Cardiac fibroblast (primary cell): ENCODE measurements around the gene ASIC3.

Experiments used
- DNase-seq, 2 donors: peaks; one replicate each; pipeline versions ENCODE4 v3.0.0 to v3.0.0-alpha.2; 2010; ENCODE audit warnings: low read depth in 2 of 2
- H3K4me3 ChIP-seq, 2 donors: replicated peaks in 1 of 2; 1 replicate in 1 of 2; 2 replicates in 1 of 2; pipeline ENCODE4 v1.5.1; 2011; ENCODE audit warnings: low read depth in 2 of 2, low read length in 2 of 2, mild to moderate bottlenecking in 2 of 2, moderate library complexity in 1 of 2
- CTCF ChIP-seq: IDR thresholded peaks from one replicate; pipeline ENCODE4 v1.5.1; 2011; ENCODE audit warnings: low read depth, mild to moderate bottlenecking, low read length, inconsistent platforms

The ASIC3 gene

DNA sequence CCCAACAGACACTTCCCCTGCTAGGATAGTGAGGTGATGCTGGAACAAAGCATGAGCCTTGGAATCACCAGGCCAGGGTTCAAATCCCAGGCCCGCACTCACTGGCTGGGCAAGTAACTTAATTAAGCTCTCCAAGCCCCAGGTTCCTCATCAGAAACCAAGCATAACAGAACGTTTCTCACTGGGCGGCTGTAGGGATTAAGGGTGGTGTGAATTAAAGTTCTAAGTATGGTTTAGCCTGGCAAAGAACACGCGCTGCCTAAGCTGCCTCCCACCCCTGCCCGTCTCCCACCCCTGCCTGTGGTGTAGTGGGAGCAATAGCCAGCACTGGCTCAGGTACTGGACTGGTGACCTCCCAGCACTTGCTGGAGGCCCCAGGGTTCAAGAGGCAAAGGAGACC, 16.7 kb downstream of the ASIC3 start:
- DNase-seq = no peak
- no peak for TF ChIP-seq CTCF
- H3K4me3 ChIP-seq = no peak overlapping the region

- H3K4me3 ChIP-seq = no peak overlapping the region
- TF ChIP-seq CTCF = no peak
- no peak for DNase-seq
Measured at GRCh38 chr7:151065516-151065915, 17.2 kb downstream of the ASIC3 start.

DNA sequence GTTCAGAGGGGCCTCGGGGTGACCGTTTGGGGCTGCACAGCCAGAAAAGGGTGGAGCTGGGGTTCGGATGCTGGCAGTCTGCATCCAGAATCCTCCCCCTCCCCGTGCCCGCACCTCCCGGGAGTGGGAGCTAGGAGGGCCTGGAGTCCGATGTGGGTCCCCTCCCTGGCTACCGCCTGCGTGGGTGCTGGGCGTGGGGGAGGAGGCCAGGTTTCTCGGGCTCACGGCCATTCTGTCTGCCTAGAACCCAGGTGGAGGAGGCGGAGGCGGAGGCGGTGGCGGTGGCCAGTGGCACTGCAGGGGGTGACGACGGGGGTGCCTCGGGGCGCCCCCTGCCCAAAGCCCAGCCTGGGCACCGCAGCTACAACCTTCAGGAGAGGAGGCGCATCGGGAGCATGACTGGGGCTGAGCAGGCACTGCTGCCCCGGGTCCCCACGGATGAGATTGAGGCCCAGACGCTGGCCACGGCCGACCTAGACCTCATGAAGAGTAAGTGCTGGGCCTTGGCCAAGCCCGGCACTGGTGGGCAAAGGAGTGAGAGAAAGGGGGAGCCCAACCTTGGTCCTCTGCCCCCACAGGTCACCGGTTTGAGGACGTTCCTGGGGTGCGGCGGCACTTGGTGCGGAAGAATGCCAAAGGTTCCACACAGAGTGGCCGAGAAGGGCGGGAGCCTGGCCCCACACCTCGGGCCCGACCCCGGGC, 18.1 kb downstream of the ASIC3 start:
- H3K4me3 ChIP-seq = no peak overlapping the region
- TF ChIP-seq CTCF = no peak
- DNase-seq = no peak

DNA sequence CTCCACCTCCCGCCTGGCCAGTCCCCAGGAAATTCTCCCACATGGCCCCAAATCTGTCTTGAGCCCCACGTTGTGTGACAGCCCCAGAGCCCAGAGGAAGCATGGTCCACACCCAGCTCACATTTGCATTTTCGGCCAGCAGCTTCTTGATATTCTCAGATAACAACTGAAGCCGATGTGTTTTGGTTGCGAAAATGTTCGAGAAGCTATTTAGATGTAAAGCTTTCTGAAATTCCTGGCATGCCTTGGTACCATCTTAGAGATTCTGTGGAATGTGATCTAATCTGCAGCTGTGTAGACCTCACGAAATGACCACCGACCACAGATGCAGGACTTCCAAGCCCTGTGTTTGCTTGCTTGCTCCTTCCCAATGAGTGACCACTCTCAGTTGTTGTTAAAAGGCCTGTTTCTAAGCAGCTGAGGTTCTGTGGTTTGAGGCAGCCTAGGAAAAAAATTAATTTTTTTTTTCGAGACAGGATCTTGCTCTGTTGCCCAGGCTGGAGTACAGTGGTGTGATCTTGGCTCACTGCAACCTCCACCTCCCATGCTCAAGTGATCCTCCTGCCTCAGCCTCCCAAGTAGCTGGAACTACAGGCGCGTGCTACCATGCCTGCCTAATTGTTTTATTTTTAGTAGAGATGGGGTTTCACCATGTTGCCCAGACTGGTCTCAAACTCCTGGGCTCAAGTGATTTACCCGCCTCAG, 19.9 kb downstream of the ASIC3 start:
- DNase-seq = peak; percentile 47 to 69
- no peak for TF ChIP-seq CTCF

DNA sequence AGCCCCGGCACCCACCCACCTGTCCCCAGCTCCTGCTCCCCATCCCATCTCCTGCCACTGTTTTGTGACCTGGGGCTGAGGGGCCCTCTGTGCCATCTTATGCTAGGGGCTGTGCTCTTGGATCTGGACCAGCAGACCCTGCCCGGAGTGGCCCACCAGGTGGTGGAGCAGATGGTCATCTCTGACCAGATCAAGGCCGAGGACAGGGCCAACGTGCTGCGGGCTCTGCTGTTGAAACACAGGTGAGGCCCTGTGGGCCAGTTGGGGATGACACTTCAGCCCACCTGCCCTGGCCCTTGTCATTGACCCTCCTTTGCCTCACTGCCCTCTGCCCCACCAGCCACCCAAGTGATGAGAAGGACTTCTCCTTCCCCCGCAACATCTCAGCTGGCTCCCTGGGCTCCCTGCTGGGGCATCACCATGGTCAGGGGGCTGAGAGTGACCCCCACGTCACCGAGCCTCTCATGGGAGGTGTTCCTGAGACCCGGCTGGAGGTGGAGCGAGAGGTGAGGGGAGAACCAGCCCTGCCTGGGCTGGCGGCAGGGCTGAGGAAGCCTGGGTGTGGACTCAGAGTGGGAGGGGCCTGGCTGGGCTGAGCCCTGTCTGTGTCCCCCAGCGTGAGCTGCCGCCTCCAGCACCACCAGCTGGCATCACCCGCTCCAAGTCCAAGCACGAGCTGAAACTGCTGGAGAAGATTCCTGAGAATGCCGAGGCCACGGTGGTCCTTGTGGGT, 21.7 kb downstream of the ASIC3 start:
- DNase-seq = no peak
- no peak for TF ChIP-seq CTCF
- no peak overlapping the region for H3K4me3 ChIP-seq

More for the DNA sequence above, 19.9 kb downstream of the ASIC3 start:
- no peak overlapping the region for H3K4me3 ChIP-seq

DNA sequence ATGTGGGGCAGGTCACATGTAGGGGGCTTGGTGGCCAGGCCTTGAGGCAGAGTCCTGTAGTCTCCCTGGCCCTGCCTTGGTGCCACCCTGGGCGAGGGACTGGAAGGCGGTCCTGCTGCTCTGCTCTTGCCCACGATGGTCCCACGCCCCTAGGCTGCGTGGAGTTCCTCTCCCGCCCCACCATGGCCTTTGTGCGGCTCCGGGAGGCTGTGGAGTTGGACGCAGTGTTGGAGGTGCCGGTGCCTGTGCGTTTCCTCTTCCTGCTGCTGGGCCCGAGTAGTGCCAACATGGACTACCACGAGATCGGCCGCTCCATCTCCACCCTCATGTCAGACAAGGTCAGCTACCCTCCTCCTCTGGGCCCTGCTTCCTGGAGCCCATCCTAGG, 22.2 kb downstream of the ASIC3 start:
- TF ChIP-seq CTCF = no peak
- DNase-seq = no peak
- H3K4me3 ChIP-seq = no peak overlapping the region
